HPDE6-E6E7 (cell line): ENCODE data around the gene STMND1.

ENCODE experiments used
- DNase-seq: peaks from one replicate; pipeline ENCODE4 v3.0.0; 2011; ENCODE audit warnings: missing footprints; ENCODE audit errors: extremely low spot score

Gene STMND1

GRCh38 chr6:17098538-17098937, 3.3 kb upstream of the STMND1 start:
- DNase-seq, result no peak

- no peak for DNase-seq
Observed at GRCh38 chr6:17099401-17100059, 2.3 kb upstream of the STMND1 start.

- no peak for DNase-seq
Observed at GRCh38 chr6:17100806-17101205, 1.0 kb upstream of the STMND1 start.

- DNase-seq, result no peak
Observed at GRCh38 chr6:17102258-17102870, 514 bp downstream of the STMND1 start.

DNA sequence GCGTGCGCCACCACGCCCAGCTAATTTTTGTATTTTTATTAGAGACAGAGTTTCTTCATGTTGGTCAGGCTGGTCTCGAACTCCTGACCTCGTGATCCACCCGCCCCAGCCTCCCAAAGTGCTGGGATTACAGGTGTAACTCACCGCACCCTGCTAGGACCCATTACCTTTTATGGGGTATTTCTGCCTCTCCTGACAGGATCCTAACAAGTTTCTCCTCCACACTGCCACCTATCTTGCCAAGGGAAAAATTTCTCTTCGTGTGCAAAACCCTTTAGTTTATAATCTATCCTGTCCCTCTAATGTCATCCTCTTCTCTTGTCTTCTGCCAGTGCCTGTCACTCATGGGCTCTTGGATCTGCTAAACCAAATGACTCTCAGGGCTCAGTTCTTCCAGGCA, 1.9 kb downstream of the STMND1 start:
- DNase-seq, result no peak

GRCh38 chr6:17107863-17108262, 6.0 kb downstream of the STMND1 start:
- no peak for DNase-seq

DNA sequence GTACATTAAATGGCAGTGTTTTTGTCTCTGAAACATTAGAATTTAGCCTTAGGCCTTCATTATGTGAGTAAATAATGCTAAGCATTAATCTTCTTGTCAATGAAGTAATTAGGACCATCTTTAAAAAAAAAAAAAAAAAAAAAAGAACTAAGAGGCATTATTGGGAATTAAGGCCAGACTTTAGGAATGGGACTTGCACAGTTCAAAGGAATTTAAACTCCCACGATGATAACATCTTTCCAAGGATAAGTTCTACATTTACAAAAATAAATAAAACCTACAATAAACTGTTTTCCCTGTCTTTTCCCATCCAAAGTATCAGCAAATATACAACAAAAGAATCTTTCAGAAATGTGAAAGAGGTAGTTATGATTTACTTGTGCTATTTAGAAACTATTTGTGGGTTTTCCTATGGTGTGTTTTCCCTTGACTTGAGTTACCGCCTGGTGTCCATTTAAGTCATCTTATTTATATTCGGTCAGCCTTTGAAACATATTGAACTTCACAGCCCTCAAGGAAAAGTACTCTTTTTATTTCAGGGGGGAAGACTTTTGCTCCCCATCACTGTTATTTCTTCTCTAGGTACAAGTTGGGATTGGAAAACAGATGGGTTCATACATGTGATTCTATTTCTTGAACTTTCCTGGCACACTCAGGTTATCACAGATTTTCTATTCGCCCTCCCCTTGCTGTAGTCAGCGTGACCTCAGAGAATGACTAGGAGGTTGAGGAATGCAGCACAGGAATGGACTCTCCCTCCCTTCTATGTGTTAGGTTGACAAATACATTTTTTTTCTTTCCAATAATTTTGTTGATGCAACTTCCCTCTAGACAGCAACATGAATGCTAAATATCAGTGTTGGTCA, 13.6 kb downstream of the STMND1 start:
- DNase-seq, result peak; percentile 74

- DNase-seq, result no peak
Observed at GRCh38 chr6:17116117-17116440, 14.2 kb downstream of the STMND1 start.

DNA sequence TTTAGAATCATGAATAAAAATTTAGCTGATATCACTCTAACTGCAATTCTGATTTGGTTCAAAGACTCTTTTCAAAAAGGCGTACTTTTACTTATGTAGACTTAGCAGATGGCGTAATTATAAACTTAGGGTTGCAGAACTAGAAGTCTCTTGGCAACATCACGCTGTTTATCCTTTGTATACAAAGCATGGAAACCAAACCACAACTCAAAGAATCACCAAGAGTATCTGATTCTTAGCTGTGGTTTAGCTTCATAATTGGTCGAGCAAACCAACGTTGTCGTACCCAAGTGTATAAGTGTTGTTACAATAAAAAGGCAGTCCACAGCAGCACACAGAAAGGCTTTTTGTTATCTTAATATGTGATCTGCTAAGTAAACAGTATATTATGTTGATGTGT, 18.2 kb downstream of the STMND1 start:
- no peak for DNase-seq

GRCh38 chr6:17125407-17125806, 23.6 kb downstream of the STMND1 start:
- DNase-seq, result no peak

DNA sequence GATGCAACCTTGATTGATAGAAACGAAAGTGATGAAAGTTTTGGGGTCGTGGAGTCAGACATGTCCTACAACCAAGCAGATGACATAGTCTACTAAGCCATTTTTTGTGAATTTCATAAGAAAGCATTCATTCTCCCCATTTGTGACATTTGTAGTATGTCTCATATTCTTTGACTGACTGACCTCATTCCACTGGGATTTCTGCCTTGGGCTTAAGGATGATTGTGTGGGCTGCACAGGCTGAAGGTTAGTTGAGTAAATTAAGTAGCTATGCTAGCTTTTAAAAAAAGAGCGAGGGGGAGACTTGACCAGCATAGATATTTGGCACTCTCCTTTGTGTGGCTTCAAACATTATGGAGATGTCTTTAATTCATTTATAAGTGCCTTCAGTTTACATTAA, 28.9 kb downstream of the STMND1 start:
- no peak for DNase-seq

DNA sequence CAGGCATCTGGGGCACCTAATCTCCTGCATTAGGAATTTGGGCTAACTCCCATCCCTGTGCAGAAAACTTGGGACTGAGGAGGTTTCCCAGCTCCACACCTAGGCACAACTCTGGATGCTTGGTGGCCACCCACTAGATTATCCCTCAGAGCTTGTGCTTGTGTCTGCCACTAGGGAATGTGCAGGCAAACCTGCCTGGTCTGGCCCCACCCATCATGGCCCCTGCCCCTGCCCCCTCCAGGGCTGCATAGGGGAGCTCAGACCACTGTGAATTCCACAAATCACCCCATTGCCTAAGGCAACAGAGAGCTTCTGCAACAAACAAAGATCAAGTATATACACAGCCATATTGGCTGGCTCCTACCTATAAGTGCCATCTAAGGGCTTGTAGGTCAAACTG, 31.1 kb downstream of the STMND1 start:
- no peak for DNase-seq

- DNase-seq, result no peak
Observed at GRCh38 chr6:17138033-17138432, 36.2 kb downstream of the STMND1 start.

- DNase-seq, result no peak
Observed at GRCh38 chr6:17144016-17144415, 42.2 kb downstream of the STMND1 start.

DNA sequence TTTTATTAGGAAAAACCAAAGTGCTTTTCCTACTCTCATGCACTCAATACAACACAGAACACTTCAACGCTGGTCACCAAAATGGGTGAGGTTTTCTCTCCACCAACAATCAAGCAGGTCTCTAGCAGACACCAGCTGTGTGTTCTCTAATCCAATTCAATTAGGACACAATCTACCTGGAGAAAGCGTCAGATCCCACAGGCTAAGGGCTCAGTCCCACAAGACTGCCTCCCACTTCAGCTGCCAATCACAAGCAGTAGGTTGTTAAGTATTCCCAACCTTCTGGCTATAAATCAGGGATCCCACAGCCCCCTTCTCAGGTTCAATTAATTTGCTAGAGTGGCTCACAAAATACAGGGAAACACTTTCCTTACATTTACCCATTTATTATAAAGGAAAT, 47.7 kb downstream of the STMND1 start:
- DNase-seq, result no peak

DNA sequence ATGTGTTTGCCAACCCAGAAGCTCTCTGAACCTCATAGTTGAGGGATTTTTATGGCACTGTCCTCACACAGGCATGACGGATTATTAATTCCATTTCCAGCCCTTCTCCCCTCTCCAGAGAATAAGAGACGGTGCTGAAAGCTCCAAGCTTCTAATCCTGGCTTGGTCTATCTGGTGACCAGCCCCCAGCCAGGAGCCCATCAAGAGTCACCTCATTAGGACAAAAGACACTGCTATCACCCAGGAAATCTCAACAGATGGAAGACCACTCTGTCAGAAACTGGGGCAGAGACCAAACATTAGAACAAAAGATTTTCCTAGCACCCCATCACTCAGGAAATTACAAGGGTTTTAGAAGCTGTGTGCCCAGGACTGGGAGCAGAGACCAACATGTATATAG, 48.2 kb downstream of the STMND1 start:
- DNase-seq, result no peak

DNA sequence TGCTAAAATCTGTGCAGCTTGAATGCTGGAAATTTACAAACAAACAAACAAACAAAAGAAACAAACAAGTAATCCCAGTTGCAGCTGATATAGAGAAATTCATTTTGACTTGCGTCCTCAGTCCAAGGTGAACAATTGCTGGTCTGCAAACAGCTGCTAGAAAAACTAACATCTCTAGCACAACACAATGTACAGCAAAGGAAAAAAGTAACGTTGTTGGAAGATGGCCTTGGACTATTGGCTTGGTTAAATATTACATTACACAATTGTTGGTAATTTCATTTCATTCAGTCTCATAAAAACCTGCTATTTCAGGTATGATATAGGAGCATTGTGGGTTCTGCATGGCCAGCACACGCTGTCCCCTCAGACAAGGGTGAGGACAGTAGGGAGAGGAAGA, 50.0 kb downstream of the STMND1 start:
- no peak for DNase-seq

DNA sequence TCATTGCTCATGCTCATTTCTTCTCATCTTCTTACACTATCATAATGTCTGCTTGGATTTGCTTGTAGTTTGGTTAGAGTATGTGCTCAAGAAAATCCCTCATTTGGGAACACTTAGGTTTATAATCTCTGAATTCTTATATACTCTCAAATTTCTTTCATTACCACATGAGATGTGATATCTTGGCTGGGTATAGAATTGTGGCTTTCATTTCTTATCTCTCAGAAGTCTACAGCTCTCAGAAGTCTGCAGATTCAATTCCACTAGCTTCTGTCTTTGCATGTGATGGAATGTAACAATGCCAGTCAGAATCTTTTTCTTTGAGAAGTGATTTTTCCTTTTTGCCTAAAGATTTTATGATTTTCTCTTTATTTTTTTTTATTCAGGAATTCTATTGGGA, 50.9 kb downstream of the STMND1 start:
- DNase-seq, result no peak

- peak; percentile 35 for DNase-seq
Observed at GRCh38 chr6:17156112-17156921, 54.5 kb downstream of the STMND1 start.

DNA sequence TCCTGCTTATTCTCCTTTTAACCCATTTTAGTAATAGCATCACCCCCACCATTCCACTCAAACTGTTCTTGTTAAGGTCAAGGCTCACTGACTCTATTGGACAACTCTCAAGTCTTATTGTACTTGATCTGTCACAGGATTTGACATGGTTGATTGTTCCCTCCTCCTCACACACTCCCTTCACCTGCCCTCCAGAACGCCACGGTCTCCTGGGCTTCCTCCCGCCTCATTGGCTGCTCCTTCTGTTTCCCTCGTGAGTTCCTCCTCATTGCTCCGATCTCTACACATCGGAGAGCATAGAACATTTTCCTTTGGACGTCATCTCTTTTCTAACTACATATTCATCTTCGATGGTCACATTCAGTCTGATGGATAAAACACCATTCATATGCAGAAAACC, 55.1 kb downstream of the STMND1 start:
- DNase-seq, result no peak

DNA sequence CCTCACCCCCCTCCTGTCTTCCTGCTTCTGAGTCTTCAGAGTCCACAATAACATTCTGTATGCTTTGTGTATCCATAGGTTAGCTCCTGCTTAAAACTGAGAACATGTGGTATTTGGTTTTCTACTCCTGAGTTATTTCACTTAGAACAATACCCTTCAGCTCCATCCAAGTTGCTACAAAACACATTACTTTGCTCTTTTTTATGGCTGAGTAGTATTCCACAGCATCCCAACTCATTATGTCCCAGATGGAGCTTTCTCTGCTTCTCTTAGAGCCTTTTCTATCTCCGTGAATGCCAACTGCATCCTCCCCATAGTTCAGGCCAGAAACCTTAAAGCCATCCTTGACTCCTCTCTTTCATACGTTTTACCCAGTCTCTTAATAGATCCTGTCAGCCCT, 55.8 kb downstream of the STMND1 start:
- DNase-seq, result no peak

- no peak for DNase-seq
Observed at GRCh38 chr6:17159240-17159639, 57.4 kb downstream of the STMND1 start.
